Gastroesophageal sphincter (tissue), 3 donors: ENCODE measurements around the gene GLIPR1L2.

Source experiments
- CTCF ChIP-seq, 4 experiments: fragments of 200-600 bp in 2 of 4; fragments of 450-650 bp in 2 of 4; sonication (generic) in 1 of 4; IDR thresholded peaks; one replicate each; pipeline ENCODE4 v1.5.1; 2017 to 2019; ENCODE audit warnings: antibody characterized with exemption in 4 of 4, mild to moderate bottlenecking in 2 of 4, moderate library complexity in 2 of 4
- POLR2A ChIP-seq, 2 donors: fragments of 450-650 bp; IDR thresholded peaks; one replicate each; pipeline ENCODE4 v1.6.1; 2017; ENCODE audit warnings: antibody characterized with exemption in 2 of 2, mild to moderate bottlenecking in 2 of 2, moderate library complexity in 1 of 2

DNA sequence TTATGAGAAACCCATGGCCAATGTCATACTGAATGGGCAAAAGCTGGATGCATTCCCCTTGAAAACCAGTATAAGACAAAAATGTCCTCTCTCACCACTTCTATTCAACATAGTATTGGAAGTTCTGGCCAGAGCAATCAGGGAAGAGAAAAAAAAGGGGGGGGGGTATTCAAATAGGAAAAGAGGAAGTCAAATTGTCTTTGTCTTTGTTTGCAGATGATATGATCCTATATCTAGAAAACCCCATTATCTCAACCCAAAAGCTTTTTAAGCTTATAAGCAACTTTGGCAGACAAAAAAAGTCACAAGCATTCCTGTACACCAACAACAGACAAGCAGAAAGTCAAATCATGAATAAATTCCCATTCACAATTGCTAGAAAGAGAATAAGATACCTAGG, 36.9 kb upstream of the GLIPR1L2 start:
- no peak for TF ChIP-seq CTCF (IDR thresholded peaks at IDR 0.05)
- no peak for TF ChIP-seq POLR2A (IDR thresholded peaks at IDR 0.05)
